Gastrocnemius medialis (tissue), 4 donors: Measurements from ENCODE around the gene TES. TPM values are rescaled to one million over a fixed set of nuclear protein-coding genes. Genes with fewer than 3 reads are reported as not detected.
A peak's percentile ranks its signal among the peaks of the same experiment; 100 is the strongest.

Source experiments
- ATAC-seq, 2 donors: fragments of 150-250 bp; one replicate each; pipeline ENCODE4 v1.9.1; 2016
- DNase-seq, 2 donors: peaks; one replicate each; pipeline ENCODE4 v3.0.0-alpha.2; 2019
- H3K27ac ChIP-seq, 4 donors: fragments of 200-600 bp; sonication (generic); 1 replicate in 1 of 4; 2 replicates in 3 of 4; pipeline ENCODE4 v1.5.1; 2016 to 2018; ENCODE audit warnings: mild to moderate bottlenecking in 2 of 4, moderate library complexity in 1 of 4
- H3K27me3 ChIP-seq, 3 donors: fragments of 200-600 bp; sonication (generic) in 2 of 3; 1 replicate in 1 of 3; 2 replicates in 2 of 3; pipeline versions ENCODE4 v1.5.1 to v1.6.0; 2016 to 2019; ENCODE audit warnings: mild to moderate bottlenecking in 1 of 3, moderate library complexity in 1 of 3
- H3K36me3 ChIP-seq, 2 donors: fragments of 200-600 bp; sonication (generic) in 1 of 2; one replicate each; pipeline ENCODE4 v1.5.1; 2017 to 2018
- H3K4me1 ChIP-seq, 2 donors: fragments of 200-600 bp; sonication (generic) in 1 of 2; one replicate each; pipeline ENCODE4 v1.5.1; 2016 to 2017; ENCODE audit warnings: mild to moderate bottlenecking in 2 of 2
- H3K4me3 ChIP-seq, 4 donors: fragments of 200-600 bp; sonication (generic) in 3 of 4; 1 replicate in 1 of 4; 2 replicates in 3 of 4; pipeline ENCODE4 v1.5.1; 2016 to 2019; ENCODE audit warnings: mild to moderate bottlenecking in 2 of 4
- H3K9me3 ChIP-seq, 3 donors: fragments of 200-600 bp; sonication (generic) in 2 of 3; 1 replicate in 1 of 3; 2 replicates in 2 of 3; pipeline ENCODE4 v1.5.1; 2016 to 2019
- POLR2A ChIP-seq, 2 donors: fragments of 450-650 bp; IDR thresholded peaks; one replicate each; pipeline ENCODE4 v1.6.1; 2017; ENCODE audit warnings: antibody characterized with exemption in 2 of 2, mild to moderate bottlenecking in 2 of 2, moderate library complexity in 2 of 2
- in situ Hi-C, 4 donors: fragments of 200-750 bp; cut with MboI; loops; one replicate each; pipeline versions ENCODE4 v1.15.0 to v1.8.0; 2017; ENCODE audit warnings: low sequenced_read_pairs in 4 of 4
- intact Hi-C: fragments of 100-400 bp; cut with DNase I; formaldehyde crosslinking; loops from one replicate; pipeline ENCODE4 v1.15.1; 2023; ENCODE audit warnings: low total_unique reads
- total RNA-seq, 4 donors: library from RNA; depleted of rRNA; stranded (reverse); fragments of >200 nt; gene quantifications; one replicate each; pipeline versions ENCODE4 v1.1.0 to v1.2.3, GENCODE V29; 2016
- TF ChIP-seq, protein P1 (sequence below), 5 experiments: fragments of 450-650 bp in 3 of 5; fragments of 200-600 bp in 2 of 5; sonication (generic) in 2 of 5; IDR thresholded peaks in 4 of 5; conservative IDR thresholded peaks in 1 of 5; 1 replicate in 4 of 5; 2 replicates in 1 of 5; pipeline ENCODE4 v1.5.1; 2016 to 2019; ENCODE audit warnings: antibody characterized with exemption in 5 of 5, mild to moderate bottlenecking in 3 of 5, moderate library complexity in 3 of 5

TES gene
- total RNA-seq, 4 donors from 2014 or later, result 4.9 to 8.7 (median 6.2) TPM

DNA sequence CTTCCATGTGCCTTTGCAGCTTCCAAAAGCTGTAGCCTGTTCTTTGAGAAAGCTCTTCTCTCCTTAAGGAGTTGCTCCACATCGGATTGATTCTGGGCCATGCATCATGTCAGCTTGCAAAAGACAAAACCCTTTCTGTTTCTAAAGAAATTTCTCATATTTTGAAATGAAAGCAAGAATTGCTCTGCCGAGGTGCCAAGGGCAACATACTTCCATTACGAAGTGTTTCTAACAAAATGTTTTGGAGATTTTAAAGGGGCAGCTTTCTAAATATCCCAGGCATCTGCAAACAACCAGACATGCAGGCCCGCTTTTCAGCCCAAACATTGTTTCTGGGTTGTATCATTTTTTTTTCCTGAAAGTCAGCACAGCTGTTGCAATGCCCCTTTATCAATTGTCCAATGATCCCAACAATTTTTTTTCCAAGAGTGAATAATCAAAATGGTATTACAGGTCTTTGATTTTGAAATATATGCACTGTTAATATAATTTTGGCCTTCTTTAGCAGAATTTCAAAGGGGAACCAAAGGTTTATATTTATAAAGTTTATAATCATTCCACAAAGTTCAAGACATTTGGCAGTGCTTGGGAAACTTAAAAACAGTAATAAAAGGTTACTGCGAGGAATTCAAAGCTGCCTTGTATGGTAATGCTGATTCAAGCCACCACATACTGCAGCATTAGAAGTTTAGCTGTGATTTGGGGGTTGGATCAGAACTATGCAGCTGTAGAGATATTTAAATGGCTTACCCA, 61.0 kb downstream of the TES start:
- Histone ChIP-seq H3K36me3 (no peaks in the 10 kb centered on the region), H3K27me3 (no peaks in the 10 kb centered on the region), H3K9me3 (no peaks in the 10 kb centered on the region), H3K4me3 (no peak overlapping the region), H3K27ac (peak overlapping the region; percentile 79 to 90 (median 86)), H3K4me1 (peaks cover 21 to 40% of the 10 kb centered on the region in 2 donors)
- intact Hi-C loops (loop anchor here (5.0 kb wide), 2 partner anchors 46 to 536 kb away; no protein-coding TSS in a partner anchor), in situ Hi-C loops (loop anchor here in 1 of 4 donors (25.0 kb wide), 1 partner anchor 316 kb away; no protein-coding TSS in a partner anchor)
- no peak for DNase-seq
- TF ChIP-seq POLR2A (IDR thresholded peaks at IDR 0.05), result no peak
- TF ChIP-seq, protein P1, sequence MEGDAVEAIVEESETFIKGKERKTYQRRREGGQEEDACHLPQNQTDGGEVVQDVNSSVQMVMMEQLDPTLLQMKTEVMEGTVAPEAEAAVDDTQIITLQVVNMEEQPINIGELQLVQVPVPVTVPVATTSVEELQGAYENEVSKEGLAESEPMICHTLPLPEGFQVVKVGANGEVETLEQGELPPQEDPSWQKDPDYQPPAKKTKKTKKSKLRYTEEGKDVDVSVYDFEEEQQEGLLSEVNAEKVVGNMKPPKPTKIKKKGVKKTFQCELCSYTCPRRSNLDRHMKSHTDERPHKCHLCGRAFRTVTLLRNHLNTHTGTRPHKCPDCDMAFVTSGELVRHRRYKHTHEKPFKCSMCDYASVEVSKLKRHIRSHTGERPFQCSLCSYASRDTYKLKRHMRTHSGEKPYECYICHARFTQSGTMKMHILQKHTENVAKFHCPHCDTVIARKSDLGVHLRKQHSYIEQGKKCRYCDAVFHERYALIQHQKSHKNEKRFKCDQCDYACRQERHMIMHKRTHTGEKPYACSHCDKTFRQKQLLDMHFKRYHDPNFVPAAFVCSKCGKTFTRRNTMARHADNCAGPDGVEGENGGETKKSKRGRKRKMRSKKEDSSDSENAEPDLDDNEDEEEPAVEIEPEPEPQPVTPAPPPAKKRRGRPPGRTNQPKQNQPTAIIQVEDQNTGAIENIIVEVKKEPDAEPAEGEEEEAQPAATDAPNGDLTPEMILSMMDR (IDR thresholded peaks at IDR 0.05 in 4 of 5, conservative IDR thresholded peaks at IDR 0.05 in 1 of 5), result no peak
- no peak for ATAC-seq

DNA sequence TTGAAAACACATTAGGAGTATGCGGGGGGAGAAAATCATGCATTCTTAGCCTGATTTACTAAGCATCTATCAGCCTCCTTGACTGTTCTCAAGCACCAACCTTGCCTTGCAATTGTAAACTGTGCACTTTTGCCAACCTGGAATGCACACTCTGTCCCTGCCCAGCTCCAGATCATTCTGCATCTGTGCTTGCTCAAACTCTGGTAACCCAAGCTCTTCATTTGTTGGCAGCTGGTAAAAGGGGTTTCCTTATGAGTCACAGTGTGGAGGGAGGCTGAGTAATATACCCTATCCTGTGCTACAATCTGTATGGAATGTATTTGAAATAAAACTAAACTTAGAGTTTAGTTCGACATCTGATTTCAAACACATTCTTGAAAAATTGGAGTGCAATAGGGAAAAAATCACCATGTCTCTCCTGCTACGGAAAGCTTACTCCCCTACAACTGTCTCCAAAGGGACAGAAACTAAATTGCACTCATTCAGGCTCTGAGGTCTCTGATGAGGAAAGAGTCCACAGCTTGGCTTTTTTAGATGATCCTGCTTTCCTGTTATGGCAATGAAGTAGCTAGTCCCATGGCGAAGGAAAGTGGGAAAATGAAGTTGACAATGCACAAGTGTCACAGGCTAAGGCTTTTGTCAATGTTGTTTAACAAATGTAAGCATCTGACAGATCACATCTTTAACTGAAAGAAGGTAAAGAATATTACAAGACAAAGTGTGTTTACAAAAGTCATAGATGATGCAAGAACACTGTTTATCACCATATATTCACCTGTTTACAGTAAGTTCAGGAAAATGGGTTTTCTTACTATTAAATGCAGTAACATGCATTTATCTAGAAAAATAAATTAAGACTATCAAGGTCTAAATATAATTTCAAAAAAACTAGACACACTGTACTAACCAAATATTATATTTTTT, 61.9 kb downstream of the TES start:
- peak; percentile 76 to 83 for DNase-seq
- Histone ChIP-seq H3K9me3 (no peaks in the 10 kb centered on the region), H3K4me3 (peak overlapping the region in 3 of 4 donors; percentile 19 to 41 (median 33)), H3K4me1 (peaks cover 27 to 49% of the 10 kb centered on the region in 2 donors), H3K36me3 (no peaks in the 10 kb centered on the region), H3K27me3 (no peaks in the 10 kb centered on the region), H3K27ac (peak overlapping the region; percentile 79 to 90 (median 86))
- peak; percentile 100 for ATAC-seq
- TF ChIP-seq POLR2A (IDR thresholded peaks at IDR 0.05), result no peak
- TF ChIP-seq, protein P1 (IDR thresholded peaks at IDR 0.05 in 4 of 5, conservative IDR thresholded peaks at IDR 0.05 in 1 of 5), result no peak
- intact Hi-C loops (loop anchor here (5.0 kb wide), 2 partner anchors 45 to 535 kb away; no protein-coding TSS in a partner anchor), in situ Hi-C loops (loop anchor here in 1 of 4 donors (25.0 kb wide), 1 partner anchor 315 kb away; no protein-coding TSS in a partner anchor)

DNA sequence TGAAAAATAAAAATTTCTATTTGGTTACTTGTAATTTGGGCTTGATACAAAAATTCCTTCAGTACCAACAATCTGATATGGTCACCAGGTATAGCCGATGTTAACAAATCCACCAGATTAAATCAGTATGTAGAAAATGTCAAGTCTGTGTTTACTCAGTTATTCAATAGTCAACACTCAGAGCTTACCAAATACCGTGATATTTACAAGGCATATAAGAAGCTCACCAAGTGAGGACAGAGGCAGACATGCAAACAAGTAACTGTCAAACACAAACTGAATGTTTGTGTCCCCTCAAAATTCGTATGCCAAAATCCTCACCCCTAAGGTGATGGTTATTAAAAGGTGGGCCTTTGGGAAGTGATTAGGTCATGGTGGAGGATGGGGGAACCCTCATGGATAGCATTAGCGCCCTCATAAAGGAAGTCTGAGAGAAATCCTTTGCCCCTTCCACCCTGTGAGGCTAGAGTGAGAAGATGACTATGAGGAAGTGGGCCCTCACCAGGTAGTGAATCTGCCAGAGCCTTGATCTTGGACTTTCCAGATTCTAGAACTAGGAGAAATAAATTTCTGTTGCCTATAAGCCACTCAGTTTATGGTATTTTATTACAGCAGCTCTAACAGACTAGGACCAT, 63.1 kb downstream of the TES start:
- H3K4me1 ChIP-seq, result peaks cover 35 to 60% of the 10 kb centered on the region in 2 donors
- no peaks in the 10 kb centered on the region for H3K36me3 ChIP-seq
- ATAC-seq (no peak), DNase-seq (no peak)
- H3K4me3 ChIP-seq, result no peak overlapping the region
- H3K9me3 ChIP-seq, result no peaks in the 10 kb centered on the region
- H3K27me3 ChIP-seq, result no peaks in the 10 kb centered on the region
- intact Hi-C loops (loop anchor here (5.0 kb wide), 2 partner anchors 44 to 534 kb away; no protein-coding TSS in a partner anchor), in situ Hi-C loops (loop anchor here in 1 of 4 donors (25.0 kb wide), 1 partner anchor 314 kb away; no protein-coding TSS in a partner anchor)
- H3K27ac ChIP-seq, result peak overlapping the region in 3 of 4 donors; percentile 79 to 90 (median 85)
- TF ChIP-seq POLR2A (IDR thresholded peaks at IDR 0.05), result no peak
- TF ChIP-seq, protein P1 (IDR thresholded peaks at IDR 0.05 in 4 of 5, conservative IDR thresholded peaks at IDR 0.05 in 1 of 5), result no peak

DNA sequence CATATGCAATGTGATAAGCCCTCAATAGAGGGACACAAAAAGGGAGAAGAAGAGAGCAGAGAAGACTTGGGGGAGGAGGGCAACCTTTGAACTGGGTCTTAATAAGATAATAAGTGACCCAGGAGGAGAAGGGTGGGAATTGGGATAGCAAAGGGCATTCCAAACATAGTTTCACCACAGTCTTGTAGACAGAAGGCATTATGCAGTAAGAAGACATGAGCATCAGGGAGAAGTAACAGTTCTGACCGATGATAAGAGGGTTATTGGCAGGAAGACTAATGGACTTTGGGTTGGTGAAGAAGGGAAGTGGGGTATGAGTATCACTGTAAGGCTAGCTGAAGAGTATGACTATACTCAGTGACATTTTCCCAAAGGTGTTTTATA, 63.6 kb downstream of the TES start:
- TF ChIP-seq, protein P1 (IDR thresholded peaks at IDR 0.05 in 4 of 5, conservative IDR thresholded peaks at IDR 0.05 in 1 of 5), result no peak
- no peak for TF ChIP-seq POLR2A (IDR thresholded peaks at IDR 0.05)
- H3K9me3 ChIP-seq, result no peaks in the 10 kb centered on the region
- intact Hi-C loops (loop anchor here (5.0 kb wide), 2 partner anchors 43 to 533 kb away; no protein-coding TSS in a partner anchor), in situ Hi-C loops (loop anchor here in 1 of 4 donors (25.0 kb wide), 1 partner anchor 313 kb away; no protein-coding TSS in a partner anchor)
- H3K27me3 ChIP-seq, result no peaks in the 10 kb centered on the region
- H3K27ac ChIP-seq, result peak overlapping the region in 1 of 4 donors; percentile 90
- DNase-seq (no peak), ATAC-seq (no peak)
- peaks cover 35 to 60% of the 10 kb centered on the region in 2 donors for H3K4me1 ChIP-seq
- no peaks in the 10 kb centered on the region for H3K36me3 ChIP-seq
- H3K4me3 ChIP-seq, result no peak overlapping the region
